ENCODE measurements around the gene MAPT.

The MAPT gene

DNA sequence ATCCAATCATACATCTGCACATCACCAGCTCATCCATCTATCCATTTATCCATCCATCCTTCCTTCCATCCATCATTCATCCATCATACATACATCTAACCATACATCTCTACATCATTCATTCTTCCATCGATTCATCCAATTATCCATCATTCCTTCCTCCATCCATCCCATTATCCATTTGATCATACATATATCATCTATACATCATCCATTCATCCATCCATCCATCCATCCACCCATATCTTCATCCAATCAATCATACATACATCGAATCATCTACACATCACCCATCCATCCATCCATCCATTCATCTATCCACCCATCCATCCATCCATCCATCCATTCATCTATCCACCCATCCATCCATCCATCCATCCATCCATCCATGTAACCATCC, 75.4 kb downstream of the MAPT start:
- no peak for DNase-seq (ENCODE audit: low read depth in 2 of 3, low spot score in 1 of 3)

GRCh38 chr17:45970659-45971058, 76.3 kb downstream of the MAPT start:
- no peak for DNase-seq (ENCODE audit: low read depth in 2 of 3, low spot score in 1 of 3)

GRCh38 chr17:45971698-45972141, 77.4 kb downstream of the MAPT start:
- no peak for DNase-seq (ENCODE audit: low read depth in 2 of 3, low spot score in 1 of 3)

DNA sequence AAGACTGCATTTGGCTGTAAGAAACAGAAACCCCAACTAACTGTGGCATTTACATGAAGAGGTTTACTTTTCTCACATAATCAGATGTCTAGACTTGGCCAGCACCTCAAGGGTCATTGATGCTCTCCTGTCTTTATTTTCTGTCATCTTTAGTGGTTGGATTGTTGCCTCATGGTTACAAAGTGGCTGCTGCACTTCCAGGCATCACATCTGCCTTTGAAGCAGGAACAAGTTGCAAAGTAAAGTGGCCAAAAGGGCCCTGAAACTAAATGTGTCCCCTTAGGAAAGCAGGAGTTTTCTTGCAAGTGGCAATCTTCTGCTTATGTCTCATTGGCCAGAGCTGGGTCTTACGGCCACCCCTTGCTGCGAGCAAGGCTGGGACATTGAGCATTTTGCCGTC, 78.2 kb downstream of the MAPT start:
- no peak for DNase-seq (ENCODE audit: low read depth in 2 of 3, low spot score in 1 of 3)

DNA sequence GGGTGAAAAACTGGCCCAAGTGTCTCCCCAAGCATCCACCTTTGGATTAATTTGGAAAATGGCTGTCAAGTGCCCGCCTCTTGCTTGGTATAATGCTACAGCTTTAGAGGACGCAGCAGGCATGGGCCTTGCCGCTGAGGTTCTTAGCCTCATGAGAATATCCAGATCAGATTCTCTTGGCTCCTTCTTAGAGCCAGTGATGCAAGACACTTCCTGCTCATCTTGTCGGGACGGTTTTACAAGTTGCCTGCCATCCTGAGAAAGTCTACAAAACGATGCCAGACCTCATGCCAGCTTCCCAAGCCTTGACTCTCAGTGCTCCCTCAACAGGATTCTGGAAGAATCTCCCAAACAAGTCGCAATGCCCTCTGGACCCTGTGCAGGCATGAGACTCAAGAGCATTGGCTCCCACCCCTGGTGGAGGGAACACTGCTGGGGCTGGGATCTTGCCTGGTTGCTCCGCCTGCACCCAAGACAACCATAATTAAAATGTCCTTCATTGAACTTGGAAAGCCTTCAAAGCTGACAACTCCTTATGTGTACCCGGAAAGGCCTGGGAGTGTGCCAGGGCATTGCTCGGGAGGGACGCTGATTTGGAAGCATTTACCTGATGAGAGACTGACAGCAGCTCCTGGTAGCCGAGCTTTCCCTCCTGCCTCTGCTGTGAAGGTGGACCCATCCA, 78.9 kb downstream of the MAPT start:
- DNase-seq (ENCODE audit: low read depth in 2 of 3, low spot score in 1 of 3): no peak

GRCh38 chr17:45973946-45974859, 79.8 kb downstream of the MAPT start:
- DNase-seq (ENCODE audit: low read depth in 2 of 3, low spot score in 1 of 3): no peak

GRCh38 chr17:45974916-45975630, 80.7 kb downstream of the MAPT start:
- DNase-seq (ENCODE audit: low read depth in 2 of 3, low spot score in 1 of 3): no peak

- DNase-seq (ENCODE audit: low read depth in 2 of 3, low spot score in 1 of 3): no peak
These were observed 81.4 kb downstream of the MAPT start for GRCh38 chr17:45975640-45976295.

GRCh38 chr17:45976391-45976754, 82.0 kb downstream of the MAPT start:
- DNase-seq (ENCODE audit: low read depth in 2 of 3, low spot score in 1 of 3): no peak

- DNase-seq (ENCODE audit: low read depth in 2 of 3, low spot score in 1 of 3): no peak
These were observed 82.6 kb downstream of the MAPT start for GRCh38 chr17:45976755-45977505.

DNA sequence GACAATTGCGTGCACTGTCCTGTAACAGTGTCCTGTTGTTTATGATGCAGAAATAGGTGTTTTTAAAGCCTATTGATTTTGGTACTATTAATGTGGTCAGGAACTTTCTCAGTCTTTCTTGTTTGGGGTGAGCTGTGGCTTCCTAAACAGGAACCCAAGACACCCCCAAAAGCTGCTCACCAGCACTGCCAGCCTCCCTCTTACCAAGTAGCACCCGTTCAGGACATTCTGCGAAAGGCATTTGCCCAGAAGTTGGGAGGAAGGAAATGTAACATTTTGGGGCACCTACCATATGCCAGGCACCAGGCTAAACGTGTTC, 83.1 kb downstream of the MAPT start:
- no peak for DNase-seq (ENCODE audit: low read depth in 2 of 3, low spot score in 1 of 3)

DNA sequence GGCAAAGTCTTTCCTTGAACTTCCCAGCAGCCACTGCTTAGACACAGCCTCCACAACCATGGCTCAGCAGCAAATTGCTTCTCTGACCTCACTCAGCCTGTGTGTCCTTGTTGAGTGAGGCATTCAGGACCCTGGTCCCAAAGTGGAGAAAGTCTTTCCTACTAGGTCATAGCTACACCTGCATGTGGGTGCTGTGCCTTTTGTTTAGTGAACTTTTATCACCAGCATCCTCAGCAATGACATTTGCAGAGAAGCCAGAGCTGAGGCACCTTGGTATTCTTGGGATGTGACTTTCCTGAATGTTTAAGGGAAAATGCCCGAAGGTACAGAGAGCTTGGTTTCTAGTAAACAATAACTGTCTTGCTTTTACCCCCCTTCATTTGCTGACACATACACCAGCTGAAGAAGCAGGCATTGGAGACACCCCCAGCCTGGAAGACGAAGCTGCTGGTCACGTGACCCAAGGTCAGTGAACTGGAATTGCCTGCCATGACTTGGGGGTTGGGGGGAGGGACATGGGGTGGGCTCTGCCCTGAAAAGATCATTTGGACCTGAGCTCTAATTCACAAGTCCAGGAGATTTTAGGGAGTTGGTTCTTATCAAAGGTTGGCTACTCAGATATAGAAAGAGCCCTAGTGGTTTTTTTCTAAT, 83.7 kb downstream of the MAPT start:
- no peak for DNase-seq (ENCODE audit: low read depth in 2 of 3, low spot score in 1 of 3)

DNA sequence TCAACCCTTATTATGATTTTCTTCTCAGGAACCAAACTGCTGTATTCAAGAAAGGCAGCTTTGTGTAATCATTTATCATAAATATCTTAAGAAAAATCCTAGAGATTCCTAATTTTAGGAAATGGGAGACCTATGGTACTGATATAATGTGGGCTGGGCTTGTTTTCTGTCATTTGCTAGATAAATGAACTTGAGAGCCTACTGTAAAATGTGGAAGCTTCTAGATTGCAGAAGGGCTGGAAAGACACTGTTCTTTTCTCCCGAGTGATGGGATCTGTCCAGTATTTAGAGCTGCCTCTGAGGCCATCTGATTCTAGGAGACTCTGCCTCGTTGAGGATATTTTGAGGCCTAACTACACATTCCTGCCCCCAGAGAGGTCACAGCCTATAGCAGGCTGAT, 84.8 kb downstream of the MAPT start:
- no peak for DNase-seq (ENCODE audit: low read depth in 2 of 3, low spot score in 1 of 3)

- no peak for DNase-seq (ENCODE audit: low read depth in 2 of 3, low spot score in 1 of 3)
These were observed 86.5 kb downstream of the MAPT start for GRCh38 chr17:45980855-45981254.

- DNase-seq (ENCODE audit: low read depth in 2 of 3, low spot score in 1 of 3): no peak
These were observed 87.0 kb downstream of the MAPT start for GRCh38 chr17:45981306-45981705.

GRCh38 chr17:45982791-45983613, 88.6 kb downstream of the MAPT start:
- no peak for DNase-seq (ENCODE audit: low read depth in 2 of 3, low spot score in 1 of 3)

DNA sequence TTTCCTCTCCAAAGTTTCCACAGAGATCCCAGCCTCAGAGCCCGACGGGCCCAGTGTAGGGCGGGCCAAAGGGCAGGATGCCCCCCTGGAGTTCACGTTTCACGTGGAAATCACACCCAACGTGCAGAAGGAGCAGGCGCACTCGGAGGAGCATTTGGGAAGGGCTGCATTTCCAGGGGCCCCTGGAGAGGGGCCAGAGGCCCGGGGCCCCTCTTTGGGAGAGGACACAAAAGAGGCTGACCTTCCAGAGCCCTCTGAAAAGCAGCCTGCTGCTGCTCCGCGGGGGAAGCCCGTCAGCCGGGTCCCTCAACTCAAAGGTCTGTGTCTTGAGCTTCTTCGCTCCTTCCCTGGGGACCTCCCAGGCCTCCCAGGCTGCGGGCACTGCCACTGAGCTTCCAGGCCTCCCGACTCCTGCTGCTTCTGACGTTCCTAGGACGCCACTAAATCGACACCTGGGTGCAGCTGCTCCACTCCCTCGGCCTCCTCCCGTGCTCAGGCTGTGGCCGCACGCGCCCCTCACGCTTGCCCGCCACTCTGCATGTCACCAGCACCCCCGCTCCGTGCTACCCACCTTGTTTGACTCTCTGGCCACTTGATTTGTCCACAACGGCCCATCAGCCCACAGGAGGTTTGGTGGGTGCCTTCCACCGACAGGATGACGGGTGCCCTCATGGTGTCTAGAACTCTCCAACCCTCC, 89.4 kb downstream of the MAPT start:
- DNase-seq (ENCODE audit: low read depth in 2 of 3, low spot score in 1 of 3): no peak

DNA sequence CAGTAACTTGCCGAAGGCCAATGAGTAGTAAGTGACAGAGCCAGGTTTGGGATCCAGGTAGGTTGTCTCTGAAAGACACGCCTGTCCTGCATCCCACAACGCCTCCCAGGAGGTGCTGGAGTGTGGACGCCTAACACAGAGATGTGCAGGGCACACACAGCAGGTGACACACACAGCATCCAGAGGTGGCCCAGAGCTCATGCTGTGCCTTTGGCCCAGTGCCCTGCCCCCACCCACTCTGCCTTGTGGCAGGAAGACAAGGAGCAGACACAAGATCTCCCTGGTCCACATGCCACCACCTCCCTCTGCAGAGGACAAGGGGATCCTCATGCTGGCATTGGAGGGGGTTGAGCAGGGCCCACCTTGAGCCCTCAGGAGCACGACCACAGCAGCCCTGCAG, 90.0 kb downstream of the MAPT start:
- DNase-seq (ENCODE audit: low read depth in 2 of 3, low spot score in 1 of 3): no peak

GRCh38 chr17:45985447-45985846, 91.1 kb downstream of the MAPT start:
- no peak for DNase-seq (ENCODE audit: low read depth in 2 of 3, low spot score in 1 of 3)
